ENCODE results near the gene POLN.

GRCh38 chr4:2090642-2091041 is 151.3 kb downstream of the POLN start:
- TF ChIP-seq JUN (IDR thresholded peaks at IDR 0.05) (no peak), CTCF (IDR thresholded peaks at IDR 0.05) (no peak), POLR2A (IDR thresholded peaks at IDR 0.05; ENCODE audit: low read length) (no peak), RCOR1 (IDR thresholded peaks at IDR 0.05; ENCODE audit: low read depth, low read length) (no peak), E2F6 (IDR thresholded peaks at IDR 0.05; ENCODE audit: borderline replicate concordance, low read depth) (no peak), MYC (IDR thresholded peaks at IDR 0.05; ENCODE audit: borderline replicate concordance, low read length) (no peak), REST (IDR thresholded peaks at IDR 0.05) (no peak), ZFP36 (IDR thresholded peaks at IDR 0.05; ENCODE audit: borderline replicate concordance, partially characterized antibody) (no peak), CHD2 (IDR thresholded peaks at IDR 0.05; ENCODE audit: low read length, partially characterized antibody) (no peak), FOSB (CRISPR knock-in tag; IDR thresholded peaks at IDR 0.05) (no peak), HMGXB4 (CRISPR knock-in tag; IDR thresholded peaks at IDR 0.05; ENCODE audit: borderline replicate concordance) (no peak), ZC3H11A (IDR thresholded peaks at IDR 0.05) (no peak), CEBPB (IDR thresholded peaks at IDR 0.05) (no peak), RFX5 (IDR thresholded peaks at IDR 0.05) (no peak)
